ENCODE measurements around the gene ITIH1.

DNA sequence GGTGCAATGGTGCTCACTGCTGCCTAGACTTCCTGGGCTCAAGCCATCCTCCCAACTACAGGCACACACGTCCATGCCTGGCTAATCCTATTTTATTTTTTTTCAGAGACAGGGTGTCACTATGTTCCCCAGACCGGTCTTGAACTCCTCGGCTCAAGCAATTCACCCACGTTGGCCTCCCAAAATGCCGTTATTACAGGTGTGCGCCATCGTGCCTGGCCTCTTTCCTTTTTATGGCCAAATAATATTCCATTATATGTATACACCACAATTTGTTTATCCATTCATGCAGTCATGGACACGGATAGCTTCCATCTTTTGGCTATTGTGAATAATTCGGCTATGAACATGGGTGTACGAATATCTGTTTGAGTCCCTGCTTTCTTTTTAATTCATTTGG, 5.7 kb upstream of the ITIH1 start:
- TF ChIP-seq EZH2 (IDR thresholded peaks at IDR 0.05; ENCODE audit: low read length, unreplicated experiment) (no peak), EZH2phosphoT487 (IDR thresholded peaks at IDR 0.05; ENCODE audit: borderline replicate concordance, low read length) (no peak)
- TF ChIP-seq, protein P1, sequence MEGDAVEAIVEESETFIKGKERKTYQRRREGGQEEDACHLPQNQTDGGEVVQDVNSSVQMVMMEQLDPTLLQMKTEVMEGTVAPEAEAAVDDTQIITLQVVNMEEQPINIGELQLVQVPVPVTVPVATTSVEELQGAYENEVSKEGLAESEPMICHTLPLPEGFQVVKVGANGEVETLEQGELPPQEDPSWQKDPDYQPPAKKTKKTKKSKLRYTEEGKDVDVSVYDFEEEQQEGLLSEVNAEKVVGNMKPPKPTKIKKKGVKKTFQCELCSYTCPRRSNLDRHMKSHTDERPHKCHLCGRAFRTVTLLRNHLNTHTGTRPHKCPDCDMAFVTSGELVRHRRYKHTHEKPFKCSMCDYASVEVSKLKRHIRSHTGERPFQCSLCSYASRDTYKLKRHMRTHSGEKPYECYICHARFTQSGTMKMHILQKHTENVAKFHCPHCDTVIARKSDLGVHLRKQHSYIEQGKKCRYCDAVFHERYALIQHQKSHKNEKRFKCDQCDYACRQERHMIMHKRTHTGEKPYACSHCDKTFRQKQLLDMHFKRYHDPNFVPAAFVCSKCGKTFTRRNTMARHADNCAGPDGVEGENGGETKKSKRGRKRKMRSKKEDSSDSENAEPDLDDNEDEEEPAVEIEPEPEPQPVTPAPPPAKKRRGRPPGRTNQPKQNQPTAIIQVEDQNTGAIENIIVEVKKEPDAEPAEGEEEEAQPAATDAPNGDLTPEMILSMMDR (conservative IDR thresholded peaks at IDR 0.05; ENCODE audit: low read depth, low read length), result no peak

All from PC-3 (cell line).